HEK293 (cell line): Measurements from ENCODE around the gene TMEM63B.

Experiments used
- CTCF ChIA-PET: fragments of 350-600 bp; formaldehyde crosslinking; extraction: SDS; loops from one replicate; lab custom pipeline; 2021; ENCODE audit warnings: antibody characterized with exemption; lab: Yijun Ruan, JAX
- POLR2A ChIA-PET: fragments of 300-600 bp; formaldehyde crosslinking; extraction: SDS; loops from one replicate; lab custom pipeline; 2020; ENCODE audit warnings: antibody characterized with exemption, inconsistent platforms; lab: Yijun Ruan, JAX
- H3K27ac ChIP-seq: fragments of 200-500 bp; sonication (Bioruptor generic); 2 replicates; pipeline ENCODE4 v1.5.1; 2014; ENCODE audit warnings: low read depth, low read length, control low read depth, inconsistent platforms; ENCODE audit errors: extremely low read depth
- H3K36me3 ChIP-seq, 2 experiments: fragments of 200-500 bp in 1 of 2; sonication (Bioruptor generic) in 1 of 2; 1 replicate in 1 of 2; 2 replicates in 1 of 2; pipeline ENCODE4 v1.5.1; 2014 to 2017; ENCODE audit warnings: inconsistent platforms in 2 of 2, low read length in 2 of 2; ENCODE audit not compliant: control insufficient read depth in 2 of 2, insufficient read depth in 1 of 2
- H3K4me1 ChIP-seq: fragments of 200-500 bp; sonication (Bioruptor generic); 2 replicates; pipeline ENCODE4 v1.5.1; 2014; ENCODE audit warnings: mild to moderate bottlenecking, low read length, inconsistent platforms; ENCODE audit not compliant: control insufficient read depth, insufficient read depth
- H3K4me3 ChIP-seq: 2 replicates; pipeline ENCODE4 v1.5.1; 2011; ENCODE audit warnings: low read depth, mild to moderate bottlenecking, control low read depth, low read length, moderate library complexity
- H3K9me3 ChIP-seq: fragments of 200-500 bp; sonication (Bioruptor generic); 2 replicates; pipeline ENCODE4 v1.5.1; 2014; ENCODE audit warnings: low read depth, low read length, inconsistent platforms; ENCODE audit not compliant: control insufficient read depth, insufficient read depth
- KLF16 ChIP-seq: fragments of 450-650 bp; formaldehyde crosslinking; IDR thresholded peaks from 2 replicates; pipeline ENCODE4 v1.5.1; 2017; ENCODE audit warnings: missing biosample characterization, missing genetic modification characterization
- MYNN ChIP-seq: fragments of 450-650 bp; formaldehyde crosslinking; IDR thresholded peaks from 2 replicates; pipeline ENCODE4 v1.5.1; 2016; ENCODE audit warnings: missing biosample characterization, missing genetic modification characterization, borderline replicate concordance
- ZBTB17 ChIP-seq: fragments of 450-650 bp; formaldehyde crosslinking; IDR thresholded peaks from 2 replicates; pipeline ENCODE4 v1.5.1; 2016; ENCODE audit warnings: missing biosample characterization, missing genetic modification characterization
- ZNF121 ChIP-seq: fragments of 450-650 bp; formaldehyde crosslinking; IDR thresholded peaks from 2 replicates; pipeline ENCODE4 v1.5.1; 2016; ENCODE audit warnings: missing biosample characterization, missing genetic modification characterization
- ZNF132 ChIP-seq: fragments of 450-650 bp; formaldehyde crosslinking; IDR thresholded peaks from 2 replicates; pipeline ENCODE4 v1.5.1; 2017; ENCODE audit warnings: missing biosample characterization, missing genetic modification characterization, borderline replicate concordance
- ZNF19 ChIP-seq: fragments of 450-650 bp; formaldehyde crosslinking; IDR thresholded peaks from 2 replicates; pipeline ENCODE4; 2016; ENCODE audit warnings: missing biosample characterization, missing genetic modification characterization, low read depth
- ZNF501 ChIP-seq: fragments of 450-650 bp; formaldehyde crosslinking; IDR thresholded peaks from 2 replicates; pipeline ENCODE4 v1.5.1; 2016; ENCODE audit warnings: missing biosample characterization, missing genetic modification characterization
- ZNF510 ChIP-seq: fragments of 450-650 bp; formaldehyde crosslinking; IDR thresholded peaks from 2 replicates; pipeline ENCODE4 v1.5.1; 2018; ENCODE audit warnings: mild to moderate bottlenecking, missing genetic modification characterization, missing biosample characterization; ENCODE audit not compliant: insufficient replicate concordance
- ZNF571 ChIP-seq: fragments of 450-650 bp; formaldehyde crosslinking; IDR thresholded peaks from 2 replicates; pipeline ENCODE4 v1.5.0; 2017; ENCODE audit warnings: missing biosample characterization, missing genetic modification characterization
- ZNF664 ChIP-seq: fragments of 450-650 bp; formaldehyde crosslinking; IDR thresholded peaks from 2 replicates; pipeline ENCODE4 v1.5.1; 2016; ENCODE audit warnings: missing biosample characterization, missing genetic modification characterization
- ZSCAN23 ChIP-seq: fragments of 450-650 bp; formaldehyde crosslinking; IDR thresholded peaks from 2 replicates; pipeline ENCODE4 v1.5.1; 2016; ENCODE audit warnings: missing biosample characterization, missing genetic modification characterization
- TF ChIP-seq, protein P1 (sequence below): fragments of 450-650 bp; formaldehyde crosslinking; IDR thresholded peaks from 2 replicates; pipeline ENCODE4 v1.5.1; 2016; ENCODE audit warnings: missing biosample characterization, missing genetic modification characterization
- TF ChIP-seq, protein P2 (sequence below): fragments of 450-650 bp; formaldehyde crosslinking; IDR thresholded peaks from 2 replicates; pipeline ENCODE4 v1.5.1; 2016; ENCODE audit warnings: missing biosample characterization, missing genetic modification characterization
- TF ChIP-seq, protein P3 (sequence below): fragments of 450-650 bp; formaldehyde crosslinking; IDR thresholded peaks from 2 replicates; pipeline ENCODE4 v1.5.1; 2016; ENCODE audit warnings: missing biosample characterization, missing genetic modification characterization
- TF ChIP-seq, protein P4 (sequence below): fragments of 450-650 bp; IDR thresholded peaks from 2 replicates; pipeline ENCODE4 v1.5.1; 2018; ENCODE audit warnings: missing biosample characterization, missing genetic modification characterization
- TF ChIP-seq, protein P5 (sequence below): fragments of 450-650 bp; formaldehyde crosslinking; IDR thresholded peaks from 2 replicates; pipeline ENCODE4 v1.5.1; 2016; ENCODE audit warnings: missing biosample characterization, missing genetic modification characterization

The TMEM63B gene

DNA sequence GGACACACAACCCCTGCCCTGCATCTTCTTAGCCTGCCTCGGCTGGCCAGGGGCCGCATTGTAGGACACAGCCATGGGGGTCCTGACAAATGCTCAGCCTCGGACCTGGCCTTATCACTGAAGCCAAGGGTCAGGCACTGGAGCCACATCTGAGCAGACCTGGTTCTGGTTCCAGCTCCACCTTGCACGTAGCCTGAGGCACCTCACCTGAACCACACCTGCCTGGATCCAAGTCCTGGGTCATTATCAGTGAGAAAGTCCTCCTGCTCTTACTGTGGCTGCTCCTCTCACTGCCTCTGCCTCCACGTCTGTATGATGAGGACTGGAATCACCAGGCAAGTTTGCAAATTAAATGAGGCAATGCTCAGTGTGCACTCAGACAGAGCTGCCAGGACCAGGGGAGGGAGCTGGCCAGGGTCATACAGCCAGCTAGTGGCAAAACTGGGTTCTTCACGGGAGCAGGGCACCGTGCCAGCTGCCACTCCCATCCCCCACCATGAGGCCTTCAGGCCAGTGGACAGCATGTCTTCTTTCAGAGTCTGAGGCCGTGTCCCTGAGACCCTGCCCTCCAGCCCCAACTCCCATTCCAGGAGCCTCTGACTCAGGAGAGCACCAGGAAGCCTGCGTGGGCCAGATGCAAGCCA lies 40.3 kb upstream of the TMEM63B start:
- Histone ChIP-seq H3K27ac (no peak overlapping the region), H3K9me3 (no peaks in the 10 kb centered on the region), H3K36me3 (peaks cover 0 to 11% of the 10 kb centered on the region in 2 experiments; a peak in 2 of 3 replicates), H3K4me3 (no peak overlapping the region), H3K4me1 (no peaks in the 10 kb centered on the region)
- ChIA-PET CTCF (interaction anchor here (0.6 to 5.5 kb wide), 5 partner anchors 9 to 318 kb away, joined by 3 to 43 read pairs (median 5); partner anchors contain the start of gene VEGFA), POLR2A (no interaction called here)
- TF ChIP-seq ZNF121 = no peak
- no peak for TF ChIP-seq MYNN
- TF ChIP-seq, protein P1, sequence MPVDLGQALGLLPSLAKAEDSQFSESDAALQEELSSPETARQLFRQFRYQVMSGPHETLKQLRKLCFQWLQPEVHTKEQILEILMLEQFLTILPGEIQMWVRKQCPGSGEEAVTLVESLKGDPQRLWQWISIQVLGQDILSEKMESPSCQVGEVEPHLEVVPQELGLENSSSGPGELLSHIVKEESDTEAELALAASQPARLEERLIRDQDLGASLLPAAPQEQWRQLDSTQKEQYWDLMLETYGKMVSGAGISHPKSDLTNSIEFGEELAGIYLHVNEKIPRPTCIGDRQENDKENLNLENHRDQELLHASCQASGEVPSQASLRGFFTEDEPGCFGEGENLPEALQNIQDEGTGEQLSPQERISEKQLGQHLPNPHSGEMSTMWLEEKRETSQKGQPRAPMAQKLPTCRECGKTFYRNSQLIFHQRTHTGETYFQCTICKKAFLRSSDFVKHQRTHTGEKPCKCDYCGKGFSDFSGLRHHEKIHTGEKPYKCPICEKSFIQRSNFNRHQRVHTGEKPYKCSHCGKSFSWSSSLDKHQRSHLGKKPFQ (tag by site-specific recombination) = no peak
- no peak for TF ChIP-seq ZNF132 (tag by site-specific recombination)
- 0 out of 2 replicates have a peak, but pooled peaks have one; percentile 22 for TF ChIP-seq ZBTB17 (tag by site-specific recombination)
- no peak for TF ChIP-seq KLF16 (tag by site-specific recombination)
- TF ChIP-seq, protein P2, sequence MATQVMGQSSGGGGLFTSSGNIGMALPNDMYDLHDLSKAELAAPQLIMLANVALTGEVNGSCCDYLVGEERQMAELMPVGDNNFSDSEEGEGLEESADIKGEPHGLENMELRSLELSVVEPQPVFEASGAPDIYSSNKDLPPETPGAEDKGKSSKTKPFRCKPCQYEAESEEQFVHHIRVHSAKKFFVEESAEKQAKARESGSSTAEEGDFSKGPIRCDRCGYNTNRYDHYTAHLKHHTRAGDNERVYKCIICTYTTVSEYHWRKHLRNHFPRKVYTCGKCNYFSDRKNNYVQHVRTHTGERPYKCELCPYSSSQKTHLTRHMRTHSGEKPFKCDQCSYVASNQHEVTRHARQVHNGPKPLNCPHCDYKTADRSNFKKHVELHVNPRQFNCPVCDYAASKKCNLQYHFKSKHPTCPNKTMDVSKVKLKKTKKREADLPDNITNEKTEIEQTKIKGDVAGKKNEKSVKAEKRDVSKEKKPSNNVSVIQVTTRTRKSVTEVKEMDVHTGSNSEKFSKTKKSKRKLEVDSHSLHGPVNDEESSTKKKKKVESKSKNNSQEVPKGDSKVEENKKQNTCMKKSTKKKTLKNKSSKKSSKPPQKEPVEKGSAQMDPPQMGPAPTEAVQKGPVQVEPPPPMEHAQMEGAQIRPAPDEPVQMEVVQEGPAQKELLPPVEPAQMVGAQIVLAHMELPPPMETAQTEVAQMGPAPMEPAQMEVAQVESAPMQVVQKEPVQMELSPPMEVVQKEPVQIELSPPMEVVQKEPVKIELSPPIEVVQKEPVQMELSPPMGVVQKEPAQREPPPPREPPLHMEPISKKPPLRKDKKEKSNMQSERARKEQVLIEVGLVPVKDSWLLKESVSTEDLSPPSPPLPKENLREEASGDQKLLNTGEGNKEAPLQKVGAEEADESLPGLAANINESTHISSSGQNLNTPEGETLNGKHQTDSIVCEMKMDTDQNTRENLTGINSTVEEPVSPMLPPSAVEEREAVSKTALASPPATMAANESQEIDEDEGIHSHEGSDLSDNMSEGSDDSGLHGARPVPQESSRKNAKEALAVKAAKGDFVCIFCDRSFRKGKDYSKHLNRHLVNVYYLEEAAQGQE (tag by site-specific recombination) = peak; percentile 56; the same call in 1 of the 2 replicates
- TF ChIP-seq, protein P3, sequence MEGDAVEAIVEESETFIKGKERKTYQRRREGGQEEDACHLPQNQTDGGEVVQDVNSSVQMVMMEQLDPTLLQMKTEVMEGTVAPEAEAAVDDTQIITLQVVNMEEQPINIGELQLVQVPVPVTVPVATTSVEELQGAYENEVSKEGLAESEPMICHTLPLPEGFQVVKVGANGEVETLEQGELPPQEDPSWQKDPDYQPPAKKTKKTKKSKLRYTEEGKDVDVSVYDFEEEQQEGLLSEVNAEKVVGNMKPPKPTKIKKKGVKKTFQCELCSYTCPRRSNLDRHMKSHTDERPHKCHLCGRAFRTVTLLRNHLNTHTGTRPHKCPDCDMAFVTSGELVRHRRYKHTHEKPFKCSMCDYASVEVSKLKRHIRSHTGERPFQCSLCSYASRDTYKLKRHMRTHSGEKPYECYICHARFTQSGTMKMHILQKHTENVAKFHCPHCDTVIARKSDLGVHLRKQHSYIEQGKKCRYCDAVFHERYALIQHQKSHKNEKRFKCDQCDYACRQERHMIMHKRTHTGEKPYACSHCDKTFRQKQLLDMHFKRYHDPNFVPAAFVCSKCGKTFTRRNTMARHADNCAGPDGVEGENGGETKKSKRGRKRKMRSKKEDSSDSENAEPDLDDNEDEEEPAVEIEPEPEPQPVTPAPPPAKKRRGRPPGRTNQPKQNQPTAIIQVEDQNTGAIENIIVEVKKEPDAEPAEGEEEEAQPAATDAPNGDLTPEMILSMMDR (tag by site-specific recombination) = 0 out of 2 replicates have a peak, but pooled peaks have one; percentile 13
- TF ChIP-seq, protein P4, sequence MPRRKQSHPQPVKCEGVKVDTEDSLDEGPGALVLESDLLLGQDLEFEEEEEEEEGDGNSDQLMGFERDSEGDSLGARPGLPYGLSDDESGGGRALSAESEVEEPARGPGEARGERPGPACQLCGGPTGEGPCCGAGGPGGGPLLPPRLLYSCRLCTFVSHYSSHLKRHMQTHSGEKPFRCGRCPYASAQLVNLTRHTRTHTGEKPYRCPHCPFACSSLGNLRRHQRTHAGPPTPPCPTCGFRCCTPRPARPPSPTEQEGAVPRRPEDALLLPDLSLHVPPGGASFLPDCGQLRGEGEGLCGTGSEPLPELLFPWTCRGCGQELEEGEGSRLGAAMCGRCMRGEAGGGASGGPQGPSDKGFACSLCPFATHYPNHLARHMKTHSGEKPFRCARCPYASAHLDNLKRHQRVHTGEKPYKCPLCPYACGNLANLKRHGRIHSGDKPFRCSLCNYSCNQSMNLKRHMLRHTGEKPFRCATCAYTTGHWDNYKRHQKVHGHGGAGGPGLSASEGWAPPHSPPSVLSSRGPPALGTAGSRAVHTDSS = no peak
- no peak for TF ChIP-seq ZNF510
- TF ChIP-seq ZNF501 (tag by site-specific recombination) = no peak
- TF ChIP-seq, protein P5, sequence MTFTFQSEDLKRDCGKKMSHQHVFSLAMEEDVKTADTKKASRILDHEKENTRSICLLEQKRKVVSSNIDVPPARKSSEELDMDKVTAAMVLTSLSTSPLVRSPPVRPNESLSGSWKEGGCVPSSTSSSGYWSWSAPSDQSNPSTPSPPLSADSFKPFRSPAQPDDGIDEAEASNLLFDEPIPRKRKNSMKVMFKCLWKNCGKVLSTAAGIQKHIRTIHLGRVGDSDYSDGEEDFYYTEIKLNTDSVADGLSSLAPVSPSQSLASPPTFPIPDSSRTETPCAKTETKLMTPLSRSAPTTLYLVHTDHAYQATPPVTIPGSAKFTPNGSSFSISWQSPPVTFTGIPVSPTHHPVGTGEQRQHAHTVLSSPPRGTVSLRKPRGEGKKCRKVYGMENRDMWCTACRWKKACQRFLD (tag by site-specific recombination) = no peak
- no peak for TF ChIP-seq ZSCAN23 (tag by site-specific recombination)

DNA sequence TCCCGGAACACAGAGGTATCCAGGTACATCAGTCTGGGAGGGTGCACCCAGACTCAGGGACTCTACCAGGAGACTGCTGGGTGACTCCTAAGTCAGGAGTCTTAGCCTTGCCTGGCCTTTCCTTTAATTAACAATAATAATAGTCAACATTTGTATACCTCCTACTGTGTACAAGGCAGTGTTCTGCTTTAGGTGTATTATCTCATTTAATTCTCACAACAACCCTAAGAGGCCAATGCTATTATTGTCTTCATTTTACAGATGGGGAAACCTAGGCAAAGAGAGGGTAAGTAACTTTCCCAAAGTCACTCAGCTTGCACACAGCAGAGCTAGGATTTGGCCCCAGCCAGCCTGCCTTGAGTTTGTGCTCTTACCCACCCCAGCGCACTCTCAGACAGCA lies 39.7 kb upstream of the TMEM63B start:
- Histone ChIP-seq H3K27ac (no peak overlapping the region), H3K4me1 (no peaks in the 10 kb centered on the region), H3K9me3 (no peaks in the 10 kb centered on the region), H3K4me3 (no peak overlapping the region), H3K36me3 (peaks cover 0 to 11% of the 10 kb centered on the region in 2 experiments; a peak in 2 of 3 replicates)
- CTCF ChIA-PET = interaction anchor here (0.6 to 3.9 kb wide), 2 partner anchors 13 to 147 kb away, joined by 3 to 22 read pairs; no protein-coding TSS in a partner anchor
- TF ChIP-seq ZNF19 = no peak
- peak; percentile 97 for TF ChIP-seq ZNF664 (tag by site-specific recombination)
- TF ChIP-seq ZNF571 (tag by site-specific recombination) = no peak
- POLR2A ChIA-PET = no interaction called here
